GM12801 (cell line): Measurements from ENCODE around the gene NLRC5.

ENCODE experiments used
- CTCF ChIP-seq: IDR thresholded peaks from one replicate; pipeline ENCODE4 v1.5.1; 2011; ENCODE audit warnings: control low read depth; ENCODE audit not compliant: insufficient read length; ENCODE audit errors: extremely low read depth

The NLRC5 gene

DNA sequence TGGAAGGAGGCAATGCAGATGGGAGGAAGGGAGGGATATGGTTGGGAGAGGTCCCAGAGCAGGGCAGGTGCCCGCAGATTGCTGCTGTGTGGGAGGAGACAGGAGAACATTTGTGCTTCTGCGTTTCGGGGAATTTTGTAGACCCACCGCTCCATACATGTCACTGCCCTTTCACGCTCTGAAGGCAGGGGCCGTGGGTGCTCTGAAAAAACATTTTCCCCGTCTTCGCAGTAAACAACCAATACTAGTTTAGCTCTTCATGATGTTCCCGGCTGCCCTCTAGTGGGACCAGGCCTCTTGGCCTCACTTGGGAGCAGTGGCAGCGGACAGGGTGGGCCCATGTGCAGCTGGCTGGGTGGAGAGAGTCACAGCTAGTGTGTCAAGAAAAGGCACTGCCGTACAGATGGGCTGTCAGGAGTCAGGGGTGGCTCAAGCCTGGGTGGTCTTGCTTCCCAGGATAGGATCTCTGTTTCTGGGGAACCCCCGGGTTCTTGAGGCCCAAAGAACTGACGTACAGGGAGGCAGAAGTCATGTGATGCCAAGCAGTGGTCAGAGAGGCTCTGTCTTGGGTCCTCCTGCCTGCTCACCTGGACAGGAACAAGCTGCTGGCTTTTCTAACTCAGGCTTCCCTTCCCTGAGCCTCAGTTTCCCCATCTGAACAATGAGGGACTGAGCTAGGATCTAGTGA lies 56.5 kb downstream of the NLRC5 start:
- no peak for TF ChIP-seq CTCF

GRCh38 chr16:57048095-57048494 lies 58.7 kb downstream of the NLRC5 start:
- no peak for TF ChIP-seq CTCF

- no peak for TF ChIP-seq CTCF
Measured at GRCh38 chr16:57049678-57050077, 60.3 kb downstream of the NLRC5 start.

GRCh38 chr16:57051696-57052228 lies 62.4 kb downstream of the NLRC5 start:
- no peak for TF ChIP-seq CTCF

- TF ChIP-seq CTCF, result no peak
Measured at GRCh38 chr16:57053206-57053605, 63.8 kb downstream of the NLRC5 start.

GRCh38 chr16:57054338-57054737 lies 65.0 kb downstream of the NLRC5 start:
- no peak for TF ChIP-seq CTCF

GRCh38 chr16:57054771-57055170 lies 65.4 kb downstream of the NLRC5 start:
- no peak for TF ChIP-seq CTCF

DNA sequence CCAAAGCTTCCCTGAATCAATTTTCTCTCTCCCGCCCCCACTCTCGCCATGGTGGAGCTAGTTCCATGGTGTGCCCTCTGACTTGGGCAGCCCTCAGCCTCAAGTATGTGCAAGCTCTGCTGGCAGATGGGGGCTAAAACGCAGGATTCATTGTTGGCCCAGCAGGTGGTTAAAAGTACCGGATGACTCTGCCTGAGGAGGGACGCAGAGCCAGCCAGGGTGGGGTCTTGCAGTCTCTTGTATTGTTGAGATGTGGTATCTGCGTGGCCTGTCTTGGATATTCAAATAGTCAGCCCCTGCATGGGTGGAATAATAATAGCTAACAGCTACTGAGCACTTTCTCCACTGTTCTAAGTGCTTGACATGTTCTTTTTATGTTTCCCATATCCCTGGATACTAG lies 66.3 kb downstream of the NLRC5 start:
- TF ChIP-seq CTCF, result no peak
